GM18873 (cell line): ENCODE measurements around the gene DACH1.

Experiments
- ATAC-seq: cut with Tn5 transposase; IDR thresholded peaks from one replicate; pipeline ENCODE4 v1.9.1; 2021; ENCODE audit warnings: mild to moderate bottlenecking, moderate library complexity, moderate number of reproducible peaks; ENCODE audit not compliant: unreplicated experiment, low FRiP score

The DACH1 gene

DNA sequence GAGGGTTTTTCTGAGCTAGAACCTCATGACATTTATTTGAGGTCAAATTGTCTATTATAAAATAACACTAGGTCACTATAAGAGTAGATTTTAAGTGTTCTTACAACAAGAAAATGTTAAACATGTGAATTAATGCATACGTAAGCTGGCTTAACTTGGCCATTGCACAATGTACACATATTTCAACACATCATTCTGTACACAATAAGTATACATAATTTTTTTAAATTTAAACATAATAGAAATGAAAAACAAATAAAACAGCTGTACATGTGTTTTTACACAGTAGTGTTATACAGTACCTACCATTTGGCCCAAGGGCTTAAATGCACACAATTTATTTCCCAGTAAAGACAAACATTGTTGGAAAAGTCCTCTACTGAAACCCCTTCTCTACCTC is 269.9 kb downstream of the DACH1 start:
- no peak for ATAC-seq

DNA sequence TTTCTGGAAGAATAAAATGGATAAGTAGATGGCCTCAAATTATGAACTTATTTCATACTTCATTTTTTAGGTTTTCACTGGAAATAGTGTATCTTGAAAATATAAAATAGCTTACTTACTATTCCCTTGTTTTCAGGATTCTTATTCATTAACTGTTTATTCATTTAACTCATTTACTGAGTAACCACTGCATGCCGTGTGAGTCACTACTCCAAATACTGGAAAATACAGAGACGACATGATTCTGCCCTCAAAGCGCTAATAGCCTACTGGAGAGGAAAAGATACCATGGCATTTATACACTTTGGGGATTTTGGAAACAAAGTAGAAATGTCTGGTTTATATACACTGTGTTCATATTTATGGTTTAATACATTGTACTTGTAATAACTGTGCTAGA is 270.9 kb downstream of the DACH1 start:
- no peak for ATAC-seq

DNA sequence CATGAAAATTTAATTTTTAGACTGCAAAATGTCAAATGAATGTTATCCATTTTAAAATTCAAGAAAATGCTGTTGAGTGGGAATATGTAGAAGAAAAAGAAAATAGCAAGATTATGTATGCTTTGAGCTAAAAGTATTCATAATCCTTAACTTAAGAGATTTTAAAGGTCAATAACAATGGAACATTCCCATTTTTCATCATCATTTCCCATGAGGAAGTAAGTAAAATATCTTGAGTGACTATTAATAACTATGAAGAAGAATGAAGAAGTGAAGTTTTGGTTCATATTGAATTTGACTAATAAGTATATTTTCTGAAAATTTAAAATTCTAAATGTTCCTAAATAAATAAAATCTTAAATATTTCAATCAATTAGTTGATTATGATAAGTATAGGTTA is 273.4 kb downstream of the DACH1 start:
- ATAC-seq = no peak

DNA sequence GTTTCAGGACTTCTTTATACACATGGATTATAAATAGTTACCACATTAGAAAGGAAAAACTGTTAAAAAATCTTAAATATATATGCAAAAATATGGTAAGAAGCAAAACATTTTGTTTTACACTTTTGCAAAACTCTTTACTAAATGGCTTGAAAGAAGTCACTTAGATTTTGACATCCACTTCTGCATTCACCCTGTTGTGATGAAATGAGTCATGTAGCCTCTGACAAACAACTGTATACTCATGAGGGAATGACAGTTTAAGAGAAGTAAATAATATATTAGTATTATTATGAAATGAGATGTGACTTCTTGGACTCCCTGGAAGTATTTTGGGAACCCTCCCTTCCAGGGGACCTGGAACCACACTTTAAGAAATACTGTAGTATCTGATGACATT is 275.6 kb downstream of the DACH1 start:
- no peak for ATAC-seq

DNA sequence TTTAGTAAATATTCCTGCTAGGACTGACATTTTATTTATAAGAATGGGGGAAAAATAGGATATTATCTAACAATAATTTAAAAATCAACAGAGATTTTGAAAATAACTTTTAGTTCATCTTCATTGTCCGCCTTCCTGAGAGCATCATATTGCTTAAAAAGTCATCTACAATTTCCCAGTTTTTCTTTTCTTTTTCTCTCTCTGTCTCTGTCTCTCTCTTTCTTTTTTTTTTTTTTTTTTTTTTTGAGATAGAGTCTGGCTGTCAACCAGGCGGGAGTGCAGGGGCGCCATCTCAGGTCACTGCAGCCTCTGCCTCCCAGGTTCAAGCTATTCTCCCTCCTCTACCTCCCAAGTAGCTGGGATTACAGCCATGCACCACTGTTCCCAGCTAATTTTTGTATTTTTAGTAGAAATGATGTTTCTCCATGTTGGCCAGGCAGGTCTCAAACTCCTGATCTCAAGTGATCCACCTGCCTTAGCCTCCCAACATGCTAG is 276.3 kb downstream of the DACH1 start:
- ATAC-seq = no peak

DNA sequence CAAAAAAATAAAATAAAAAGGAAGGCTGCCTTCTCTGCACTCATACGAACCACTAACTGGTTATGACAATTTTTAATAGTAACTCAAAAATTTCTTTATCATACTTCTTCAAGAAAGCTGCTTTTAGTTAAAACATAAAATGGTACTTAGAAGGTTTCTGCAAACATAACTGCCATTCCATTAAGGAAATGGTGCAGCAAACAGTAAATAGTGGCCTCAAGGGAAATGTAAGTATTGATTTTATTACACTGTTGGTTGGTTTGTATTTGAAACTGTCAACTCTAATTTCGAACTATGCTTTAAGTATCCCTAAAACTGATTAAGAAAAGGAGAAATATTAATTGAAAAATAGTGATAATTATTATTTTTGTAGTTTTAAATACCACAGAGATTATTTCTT is 278.0 kb downstream of the DACH1 start:
- ATAC-seq = no peak

DNA sequence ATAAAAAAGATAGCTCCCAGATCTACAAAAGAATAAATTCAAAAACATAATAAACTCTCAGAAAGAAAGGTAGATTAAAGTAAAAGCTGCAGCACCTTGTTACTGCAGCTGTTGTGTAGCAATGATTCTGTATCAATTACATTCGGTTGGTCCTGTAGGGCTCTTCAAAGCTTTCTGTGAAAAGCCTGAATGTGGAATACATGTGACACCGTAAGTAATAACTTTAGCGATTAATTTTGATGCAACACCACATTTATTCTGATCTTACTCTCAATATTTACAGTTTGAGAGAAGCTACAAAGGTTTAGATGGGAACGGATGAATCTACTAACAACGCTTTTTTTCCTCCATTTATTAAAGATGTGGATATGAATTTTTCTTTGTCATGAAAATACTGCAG is 279.2 kb downstream of the DACH1 start:
- ATAC-seq = no peak

DNA sequence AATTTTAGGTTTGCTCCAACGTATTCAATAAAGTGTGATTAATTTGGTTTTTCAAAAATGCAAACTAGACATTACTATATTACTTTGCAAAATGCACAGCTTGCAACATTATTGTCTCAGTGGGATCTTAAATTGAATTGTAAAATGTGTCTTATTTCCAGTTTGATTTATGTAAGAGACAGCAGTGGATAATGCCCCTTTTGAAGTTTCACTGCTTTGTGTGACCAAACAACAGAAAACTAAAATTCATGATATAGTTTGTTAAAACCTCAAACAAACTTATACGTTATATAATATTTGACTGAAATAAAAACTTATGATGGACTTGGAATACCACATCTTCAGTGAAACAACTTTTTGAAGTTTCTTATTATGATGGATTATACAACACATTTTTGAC is 279.8 kb downstream of the DACH1 start:
- ATAC-seq = no peak

DNA sequence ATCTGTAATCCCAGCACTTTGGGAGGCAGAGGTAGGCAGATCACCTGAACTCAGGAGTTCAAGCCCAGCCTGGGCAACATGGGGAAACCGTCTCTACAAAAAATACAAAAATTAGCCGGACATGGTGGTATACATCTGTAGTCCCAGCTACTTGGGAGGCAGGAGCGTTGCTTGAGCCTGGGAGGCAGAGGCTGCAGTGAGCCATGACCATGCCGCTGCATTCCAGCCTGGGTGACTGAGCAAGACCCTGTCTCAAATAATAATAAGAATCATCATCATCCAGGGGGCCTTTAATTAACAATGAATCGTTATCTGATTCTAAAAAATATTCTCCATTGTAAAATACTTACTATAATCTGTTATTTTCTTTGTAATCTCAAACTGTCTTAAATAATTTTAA is 283.4 kb downstream of the DACH1 start:
- no peak for ATAC-seq

DNA sequence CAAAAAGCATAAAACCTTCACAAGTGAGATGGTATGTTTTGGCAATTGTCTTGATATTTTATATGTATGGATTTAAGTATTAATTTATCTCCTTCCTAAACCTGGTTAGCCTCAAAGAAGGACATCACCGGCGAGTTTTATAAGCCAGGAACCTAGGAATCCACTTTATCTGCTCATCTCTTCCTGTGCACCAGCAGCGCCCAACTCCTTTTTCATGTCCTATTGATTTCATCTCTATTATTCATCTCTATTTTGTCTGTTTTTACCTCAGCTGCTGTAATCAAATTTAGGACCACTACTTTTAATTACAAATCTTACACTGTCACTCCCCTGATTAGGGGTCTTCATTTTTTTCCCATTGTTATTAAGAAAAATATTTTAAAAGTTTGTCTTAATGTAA is 286.4 kb downstream of the DACH1 start:
- ATAC-seq = no peak

DNA sequence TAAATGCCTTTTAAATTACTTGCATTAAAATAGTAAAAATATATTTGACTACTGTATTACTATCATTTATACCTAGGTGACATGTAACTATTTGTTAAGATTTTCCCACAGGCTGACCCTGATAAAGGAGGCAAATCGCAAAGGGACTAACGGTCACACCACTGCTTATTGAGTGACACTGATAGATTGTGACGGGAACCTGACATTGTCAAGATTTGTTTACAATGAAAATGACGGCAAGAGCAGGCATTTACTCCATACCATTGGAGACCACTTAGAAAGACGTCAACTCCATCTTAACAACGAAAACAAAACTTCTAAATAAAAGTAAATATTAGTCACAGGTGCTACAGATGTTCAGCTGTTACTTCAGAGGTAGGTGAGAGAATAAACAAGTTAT is 289.0 kb downstream of the DACH1 start:
- ATAC-seq = no peak

DNA sequence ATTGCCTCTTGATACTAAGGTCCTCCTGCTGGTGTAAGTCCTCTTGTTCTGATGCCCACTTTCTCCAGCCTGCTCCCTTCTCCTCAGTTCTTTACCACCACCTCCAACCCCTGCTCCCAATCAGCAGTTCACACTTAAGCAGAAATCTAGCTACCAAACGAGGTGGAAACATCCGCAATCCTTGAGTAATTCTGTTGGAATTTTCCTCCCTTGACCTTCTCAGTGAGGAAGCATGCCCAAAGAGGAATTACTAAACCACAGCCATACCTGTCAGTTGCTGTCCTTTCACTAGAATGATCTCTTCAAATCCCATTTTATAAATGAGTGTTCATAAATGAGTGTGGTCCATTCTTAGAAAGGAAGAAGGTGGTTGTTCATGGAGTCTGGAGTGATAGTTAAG is 289.9 kb downstream of the DACH1 start:
- no peak for ATAC-seq

DNA sequence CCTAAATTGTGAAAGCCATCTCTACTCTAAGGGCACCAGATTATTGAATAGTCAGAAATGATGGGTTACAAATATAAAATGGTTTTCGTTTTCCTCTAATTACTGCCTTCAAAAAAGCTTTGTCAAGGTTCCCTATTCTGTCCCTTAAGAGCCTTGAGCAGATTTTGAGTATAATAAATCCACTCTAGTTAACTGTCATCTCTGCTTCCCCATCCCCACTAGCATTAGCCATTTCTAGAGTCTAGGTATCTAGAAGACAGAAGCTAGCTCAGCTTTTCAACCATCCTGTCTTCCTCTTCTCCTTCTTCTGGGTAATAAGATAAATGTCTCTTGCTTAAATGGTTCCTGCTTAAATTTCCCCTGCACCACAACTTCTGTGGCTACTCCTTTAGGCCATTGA is 290.4 kb downstream of the DACH1 start:
- ATAC-seq = no peak

DNA sequence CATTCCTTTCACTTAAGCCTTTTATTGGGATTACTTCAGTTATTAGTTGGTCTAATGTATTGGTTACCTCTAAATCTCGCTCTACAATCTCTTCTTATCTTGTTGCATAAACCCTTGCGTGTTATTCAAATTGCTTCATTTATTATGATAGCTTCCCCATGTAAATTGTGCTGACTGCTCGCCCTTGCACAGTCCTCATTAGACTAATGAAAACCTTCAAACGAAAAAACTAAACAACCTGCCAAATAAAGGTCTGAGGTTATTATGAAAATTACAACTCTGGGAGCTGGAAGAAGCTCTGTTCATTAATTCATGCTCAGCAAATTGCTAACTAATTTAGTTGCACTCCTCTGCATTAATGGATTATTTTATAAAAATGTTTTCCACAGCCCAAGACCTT is 320.1 kb downstream of the DACH1 start:
- no peak for ATAC-seq

DNA sequence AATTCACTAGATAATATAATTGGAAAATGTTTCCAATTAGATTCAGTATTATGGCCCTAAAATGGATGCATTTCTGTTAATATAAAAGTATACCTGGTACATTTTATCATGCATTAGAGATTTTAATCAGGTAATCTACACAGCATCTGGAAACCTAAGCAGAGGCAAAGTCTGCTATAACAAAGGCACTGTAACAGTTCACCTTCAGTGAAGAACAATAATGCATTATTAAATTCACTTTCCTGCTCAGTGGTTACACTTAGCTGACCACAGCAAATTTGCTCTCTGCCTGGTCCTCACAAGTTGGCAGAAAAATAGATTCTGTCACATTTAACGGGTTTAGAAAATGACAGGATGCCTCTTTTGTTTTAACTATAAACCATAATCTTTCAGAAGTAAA is 326.9 kb downstream of the DACH1 start:
- ATAC-seq = no peak

DNA sequence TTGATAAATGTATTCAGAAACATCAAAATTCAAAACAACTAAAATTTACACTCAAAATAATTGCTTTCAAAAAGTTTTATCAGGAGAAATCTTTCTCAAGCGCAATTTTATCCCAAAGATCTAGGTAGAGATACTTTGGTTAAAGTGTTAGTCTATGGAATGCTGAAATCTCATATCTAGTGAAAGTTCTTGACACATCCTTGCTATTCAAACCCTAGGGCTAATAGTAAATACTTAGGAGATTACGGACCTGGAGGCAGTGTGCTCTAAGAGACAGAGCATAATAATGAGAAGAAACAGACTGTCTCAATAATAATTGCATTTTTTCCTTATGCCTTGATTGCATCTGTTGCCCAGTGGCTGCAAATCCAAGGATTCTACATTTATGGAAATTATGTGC is 330.8 kb downstream of the DACH1 start:
- ATAC-seq = no peak

DNA sequence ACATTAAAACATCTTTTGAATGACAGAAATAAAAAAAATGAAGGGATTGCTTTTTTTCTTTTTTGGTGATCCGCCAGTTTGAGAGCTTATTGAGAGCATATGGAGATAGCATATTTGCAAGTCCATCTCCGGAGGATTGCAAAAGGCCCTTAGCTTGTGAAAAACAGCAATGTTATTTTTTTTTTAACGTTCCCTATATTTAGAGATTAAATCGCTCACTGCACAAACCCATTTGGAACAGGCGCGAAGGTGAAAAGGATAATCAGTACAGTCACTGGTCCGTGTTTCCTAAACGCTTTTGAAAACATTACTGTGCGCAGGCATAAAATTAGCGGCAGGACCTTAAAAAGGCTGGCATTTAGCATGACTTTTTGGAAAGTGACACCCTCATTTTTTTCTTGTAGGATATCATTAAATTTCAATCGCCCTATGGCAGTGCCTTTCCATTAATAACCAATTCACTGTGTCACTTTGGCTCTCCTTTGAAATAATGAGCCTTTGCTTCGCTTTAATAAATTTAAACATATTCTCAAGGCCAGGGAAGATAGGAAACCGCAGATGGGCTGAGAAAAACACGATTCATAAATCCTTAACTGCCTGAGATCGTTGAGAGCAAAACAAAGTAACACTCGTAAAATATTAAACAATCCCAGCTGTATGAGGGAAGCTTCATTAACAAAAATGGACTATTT is 342.2 kb downstream of the DACH1 start:
- no peak for ATAC-seq

DNA sequence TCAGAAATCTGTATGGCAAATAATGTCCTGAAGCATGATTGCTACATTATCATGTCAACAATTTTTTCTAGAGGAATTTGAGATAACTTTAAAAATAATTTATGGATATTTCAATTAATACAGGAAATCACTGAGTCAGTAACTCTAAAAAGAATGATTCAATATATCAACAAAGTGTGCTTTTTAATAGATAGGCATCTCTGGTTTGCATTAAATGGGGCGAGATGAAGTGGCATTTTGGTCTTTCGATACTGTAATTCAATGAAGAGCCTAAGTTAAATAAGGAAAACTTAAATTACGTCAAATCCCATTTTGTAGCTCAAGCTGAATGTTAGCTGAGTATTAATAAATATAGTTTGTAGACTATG is 342.8 kb downstream of the DACH1 start:
- ATAC-seq = no peak

DNA sequence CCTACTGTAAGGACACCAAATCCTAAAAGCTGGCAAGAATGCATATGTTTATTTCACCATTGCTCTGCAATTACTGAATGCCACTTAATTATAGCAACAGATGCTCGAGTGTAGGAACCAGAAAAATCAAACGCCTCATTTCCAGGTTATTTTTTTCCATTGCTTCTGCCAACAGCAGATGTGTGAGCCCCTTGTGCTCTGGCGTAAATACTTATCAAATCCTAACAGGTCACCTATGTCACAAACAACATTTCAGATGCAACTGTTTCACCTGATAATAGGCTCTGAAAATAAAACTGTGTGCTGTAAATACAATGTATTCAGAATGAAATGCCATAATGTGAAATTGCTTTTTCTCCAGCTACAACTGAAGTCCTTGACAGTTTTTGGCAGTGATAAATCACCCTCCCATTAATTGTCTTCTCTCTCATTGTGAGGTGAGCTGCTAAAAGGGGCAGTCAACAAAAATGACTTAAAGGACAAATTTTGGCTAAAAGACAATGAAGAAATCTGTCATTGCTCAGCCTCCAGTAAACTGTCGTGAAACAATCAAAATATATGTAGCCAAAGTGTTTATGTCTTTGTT is 344.0 kb downstream of the DACH1 start:
- no peak for ATAC-seq

DNA sequence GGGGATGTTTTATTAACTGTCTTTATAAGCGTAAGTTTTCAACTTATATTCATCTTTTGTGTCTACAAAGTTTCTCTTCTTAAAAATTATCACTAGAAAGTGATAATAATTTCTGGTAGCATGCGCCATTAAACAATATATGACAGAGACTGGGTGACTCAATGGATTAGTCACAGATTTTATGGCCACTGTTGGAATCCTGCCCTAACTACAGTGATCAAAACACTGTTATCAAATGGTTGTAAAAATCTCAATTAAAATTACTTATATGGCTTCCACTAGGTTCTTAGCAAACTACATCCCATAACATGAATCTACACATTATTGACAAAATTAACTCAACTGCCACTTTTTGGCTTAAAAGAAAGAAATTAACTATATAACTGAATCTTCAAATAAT is 350.0 kb downstream of the DACH1 start:
- no peak for ATAC-seq

DNA sequence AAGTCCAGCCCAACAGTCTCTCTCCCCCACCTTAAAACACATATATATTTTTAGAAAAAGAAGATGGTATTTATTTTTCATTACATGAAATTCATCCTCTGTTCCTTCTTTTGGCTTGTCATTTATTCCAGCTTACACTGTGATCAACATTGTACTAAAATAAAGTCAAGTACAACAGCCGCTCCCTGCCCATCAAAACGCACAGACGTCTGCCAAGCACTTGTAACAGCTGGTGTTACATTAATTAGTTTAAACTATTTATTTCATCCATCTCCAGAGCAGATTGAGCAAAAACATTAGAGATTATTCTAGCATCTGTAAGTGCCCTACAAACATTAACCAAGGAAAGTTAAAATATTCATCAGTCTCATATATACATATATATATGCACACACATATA is 350.5 kb downstream of the DACH1 start:
- no peak for ATAC-seq

DNA sequence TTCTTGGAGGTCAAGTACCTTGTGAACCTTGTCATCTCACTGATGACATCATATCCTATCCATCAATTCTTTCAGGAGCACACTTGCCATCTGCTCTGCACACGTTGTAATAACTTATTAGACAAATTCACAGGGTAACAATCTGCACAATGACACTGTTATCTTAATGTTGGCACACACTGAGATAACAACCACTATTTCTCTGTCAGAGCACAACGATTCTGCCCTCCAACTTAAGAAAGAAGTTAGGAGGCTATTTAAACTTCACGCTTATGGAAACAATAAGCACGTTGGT is 351.3 kb downstream of the DACH1 start:
- no peak for ATAC-seq
